Cardiac fibroblast (primary cell): ENCODE results near the gene PCGF5.
"Not testable (repeated sequence)": the region's sequence is repeated elsewhere in the genome, so short reads cannot be mapped to it uniquely, and the experiment has no call there.

Experiments used
- DNase-seq, 2 donors: peaks; one replicate each; pipeline versions ENCODE4 v3.0.0 to v3.0.0-alpha.2; 2010; ENCODE audit warnings: low read depth in 2 of 2
- H3K4me3 ChIP-seq, 2 donors: replicated peaks in 1 of 2; 1 replicate in 1 of 2; 2 replicates in 1 of 2; pipeline ENCODE4 v1.5.1; 2011; ENCODE audit warnings: low read depth in 2 of 2, low read length in 2 of 2, mild to moderate bottlenecking in 2 of 2, moderate library complexity in 1 of 2
- CTCF ChIP-seq: IDR thresholded peaks from one replicate; pipeline ENCODE4 v1.5.1; 2011; ENCODE audit warnings: low read depth, mild to moderate bottlenecking, low read length, inconsistent platforms

Gene PCGF5

GRCh38 chr10:91313796-91314485 lies 93.5 kb downstream of the PCGF5 start:
- peak; percentile 54 to 79 for DNase-seq
- no peak overlapping the region for H3K4me3 ChIP-seq
- TF ChIP-seq CTCF = no peak

- H3K4me3 ChIP-seq = no peak overlapping the region
- TF ChIP-seq CTCF = no peak
- peak in 1 of 2 donors; percentile 42 for DNase-seq
Measured at GRCh38 chr10:91316486-91316885, 96.0 kb downstream of the PCGF5 start.

GRCh38 chr10:91317541-91317940 lies 97.1 kb downstream of the PCGF5 start:
- H3K4me3 ChIP-seq = no peak overlapping the region
- DNase-seq = peak; percentile 39 to 43
- no peak for TF ChIP-seq CTCF

- no peak for DNase-seq
- TF ChIP-seq CTCF = no peak
- no peak overlapping the region for H3K4me3 ChIP-seq
Measured at GRCh38 chr10:91319336-91319735, 98.9 kb downstream of the PCGF5 start.

GRCh38 chr10:91323293-91323905 lies 102.9 kb downstream of the PCGF5 start:
- H3K4me3 ChIP-seq, DNase-seq: not testable (repeated sequence)

- TF ChIP-seq CTCF = no peak
- peak in 1 of 2 donors; percentile 72 for DNase-seq
- no peak overlapping the region for H3K4me3 ChIP-seq
Measured at GRCh38 chr10:91328320-91328984, 108.0 kb downstream of the PCGF5 start.
